ENCODE results near the gene ERN1. TPM values are rescaled to one million over a fixed set of nuclear protein-coding genes. Genes with fewer than 3 reads are reported as not detected.

ERN1 gene
- total RNA-seq, 1 donor from 2014 or later, result 91.0 TPM

DNA sequence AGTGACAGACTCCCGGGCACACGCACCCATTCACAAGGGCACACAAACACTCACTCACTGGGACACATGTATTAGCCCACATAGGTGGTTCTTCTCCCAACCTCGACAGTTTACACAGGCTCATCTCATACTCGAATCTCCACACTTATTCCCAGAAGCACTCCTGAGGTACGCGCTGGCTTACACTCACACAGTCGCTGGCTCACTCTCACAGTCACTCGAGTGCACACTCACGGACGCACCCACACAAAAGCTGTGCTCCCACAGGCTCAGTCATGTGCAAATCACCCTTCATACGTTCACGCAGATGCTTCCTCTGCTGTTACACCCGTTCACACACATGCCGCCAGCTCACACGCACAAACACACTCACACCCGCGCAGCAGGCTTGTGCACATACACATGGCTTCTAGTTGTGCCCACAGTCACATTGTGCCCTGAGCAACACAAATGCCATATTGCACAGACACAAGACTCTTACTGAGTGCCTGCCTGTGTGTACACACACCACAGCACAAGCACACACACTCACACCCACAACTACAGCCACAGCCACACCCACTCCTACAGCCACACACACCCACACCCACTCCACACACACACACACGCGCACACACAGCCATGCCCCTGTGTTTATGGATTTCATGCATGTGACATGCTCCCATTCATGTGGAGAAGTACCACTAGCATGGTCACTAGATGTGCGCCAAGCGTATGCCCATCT, 140.2 kb downstream of the ERN1 start:
- peaks cover 39% of the 10 kb centered on the region for H3K4me1 Mint-ChIP-seq (ENCODE audit: low read depth)
- H3K9me3 Mint-ChIP-seq, result no peaks in the 10 kb centered on the region
- H3K27me3 Mint-ChIP-seq (ENCODE audit: low read depth), result peaks cover 17% of the 10 kb centered on the region
- intact Hi-C loops (cut with micrococcal nuclease), result loop anchor here (5.0 to 10.0 kb wide), 3 partner anchors 38 to 145 kb away; partner anchors contain the start of gene SMARCD2
- no peak overlapping the region for H3K4me3 Mint-ChIP-seq (ENCODE audit: low read depth)
- H3K36me3 Mint-ChIP-seq (ENCODE audit: low read depth), result no peaks in the 10 kb centered on the region
- no peak for DNase-seq (ENCODE audit: low spot score)
- H3K27ac Mint-ChIP-seq, result no peak overlapping the region

Other genes with a start within 250 kb of the ERN1 start
- gene GH2, start 248.2 kb downstream of the ERN1 start, total RNA-seq, result not detected in 2 replicates
- not detected in 2 replicates for gene CSH1, start 233.6 kb downstream of the ERN1 start, total RNA-seq
- not detected in 2 replicates for gene CSHL1, start 218.9 kb downstream of the ERN1 start, total RNA-seq
- gene GH1, start 211.3 kb downstream of the ERN1 start, total RNA-seq, result not detected in 2 replicates
- 28.8 and 33.2 TPM in 2 replicates for gene CD79B, start 197.8 kb downstream of the ERN1 start, total RNA-seq
- 0.11 and 0.14 TPM in 2 replicates for gene SCN4A, start 157.2 kb downstream of the ERN1 start, total RNA-seq
- gene PRR29, start 131.8 kb downstream of the ERN1 start, total RNA-seq, result 0.14 and 0.18 TPM in 2 replicates
- 83.2 and 85.6 TPM in 2 replicates for gene ICAM2, start 109.5 kb downstream of the ERN1 start, total RNA-seq
- gene TEX2, start 133.1 kb upstream of the ERN1 start, total RNA-seq, result 20.7 and 22.0 TPM in 2 replicates

All from activated T-helper 2 cell treated with anti-CD3 and anti-CD28 coated beads, Interferon-gamma antibody, Interleukin-2, Interleukin-4, amounts not matched to agents 10 μg/mL and 5 μg/mL and 100 μg/mL, durations not matched to agents 14 hours and 24 hours and 36 hours (primary cell).